Medulla oblongata (tissue), 1 donor: ENCODE results near the gene GAS6.

Experiments used
- DNase-seq: peaks from one replicate; pipeline ENCODE4 v3.0.0-alpha.2; 2015; ENCODE audit errors: extremely low spot score

Gene GAS6

GRCh38 chr13:113819731-113820715 is 43.9 kb downstream of the GAS6 start:
- DNase-seq, result no peak

- DNase-seq, result no peak
Measured at GRCh38 chr13:113819341-113819730, 44.5 kb downstream of the GAS6 start.

- DNase-seq, result no peak
Measured at GRCh38 chr13:113818700-113819295, 45.1 kb downstream of the GAS6 start.

- DNase-seq, result no peak
Measured at GRCh38 chr13:113817860-113818691, 45.8 kb downstream of the GAS6 start.

- peak; percentile 73 for DNase-seq
Measured at GRCh38 chr13:113816946-113817859, 46.7 kb downstream of the GAS6 start.

GRCh38 chr13:113816254-113816929 is 47.5 kb downstream of the GAS6 start:
- no peak for DNase-seq

- peak; percentile 68 for DNase-seq
Measured at GRCh38 chr13:113815151-113816058, 48.5 kb downstream of the GAS6 start.

- no peak for DNase-seq
Measured at GRCh38 chr13:113814435-113814821, 49.4 kb downstream of the GAS6 start.

- DNase-seq, result no peak
Measured at GRCh38 chr13:113813749-113814434, 50.0 kb downstream of the GAS6 start.

- DNase-seq, result no peak
Measured at GRCh38 chr13:113813070-113813748, 50.7 kb downstream of the GAS6 start.

- no peak for DNase-seq
Measured at GRCh38 chr13:113812178-113813040, 51.5 kb downstream of the GAS6 start.

- no peak for DNase-seq
Measured at GRCh38 chr13:113811081-113811928, 52.6 kb downstream of the GAS6 start.

GRCh38 chr13:113810640-113811039 is 53.2 kb downstream of the GAS6 start:
- DNase-seq, result no peak

GRCh38 chr13:113809934-113810333 is 53.9 kb downstream of the GAS6 start:
- no peak for DNase-seq

- no peak for DNase-seq
Measured at GRCh38 chr13:113808058-113808834, 55.6 kb downstream of the GAS6 start.

- no peak for DNase-seq
Measured at GRCh38 chr13:113806526-113806925, 57.4 kb downstream of the GAS6 start.
